Muscle layer of colon (tissue), 2 donors: Measurements from ENCODE around the gene POLDIP3.
"Not testable (repeated sequence)": the region's sequence is repeated elsewhere in the genome, so short reads cannot be mapped to it uniquely, and the experiment has no call there.

Experiments used
- H3K27ac ChIP-seq: one replicate; pipeline ENCODE4 v1.7.0; 2013; ENCODE audit warnings: low read depth, mild to moderate bottlenecking, low read length, moderate library complexity
- H3K27me3 ChIP-seq, 2 donors: one replicate each; pipeline ENCODE4 v1.7.0; 2013; ENCODE audit warnings: low read length in 2 of 2, mild to moderate bottlenecking in 2 of 2; ENCODE audit not compliant: insufficient read depth in 2 of 2, control insufficient read depth in 1 of 2
- H3K36me3 ChIP-seq: one replicate; pipeline ENCODE4 v1.7.0; 2013; ENCODE audit warnings: mild to moderate bottlenecking, low read length; ENCODE audit not compliant: insufficient read depth
- H3K4me1 ChIP-seq: one replicate; pipeline ENCODE4 v1.7.0; 2013; ENCODE audit warnings: mild to moderate bottlenecking, low read length; ENCODE audit not compliant: insufficient read depth
- H3K4me3 ChIP-seq, 2 donors: one replicate each; pipeline ENCODE4 v1.7.0; 2013; ENCODE audit warnings: low read length in 2 of 2, low read depth in 1 of 2, mild to moderate bottlenecking in 1 of 2, moderate library complexity in 1 of 2
- H3K9ac ChIP-seq: one replicate; pipeline ENCODE4 v1.7.0; 2013; ENCODE audit warnings: low read length
- H3K9me3 ChIP-seq: one replicate; pipeline ENCODE4 v1.7.0; 2013; ENCODE audit warnings: mild to moderate bottlenecking, low read length
- donor health status: abdominal sarcoma.
- donor health status: Adenocarcinoma of cecum.

POLDIP3 gene

DNA sequence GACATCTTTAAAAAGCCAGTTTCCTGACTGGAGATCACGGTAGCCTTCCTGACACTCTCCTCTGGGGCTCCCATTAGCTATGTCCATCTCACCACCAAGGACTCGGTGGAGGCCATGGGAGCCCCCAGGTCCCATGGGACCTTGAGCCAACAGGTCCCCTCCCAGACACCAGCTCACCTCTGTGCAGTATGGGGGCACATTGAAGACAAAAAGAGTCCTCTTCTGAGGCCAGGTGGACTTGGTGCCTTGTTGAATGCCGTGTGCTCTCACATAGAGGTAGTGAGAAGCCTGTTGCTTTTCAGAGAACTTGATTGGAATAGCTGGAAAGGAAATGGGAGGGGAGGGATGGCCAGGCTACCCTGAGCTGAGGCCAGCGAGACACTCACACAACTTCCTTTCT is 34.6 kb downstream of the POLDIP3 start:
- H3K36me3 ChIP-seq: peaks cover 39% of the 10 kb centered on the region
- H3K4me3 ChIP-seq, H3K27me3 ChIP-seq, H3K4me1 ChIP-seq, H3K9me3 ChIP-seq, H3K27ac ChIP-seq, H3K9ac ChIP-seq: not testable (repeated sequence)

GRCh38 chr22:42577623-42578240 is 37.0 kb downstream of the POLDIP3 start:
- Histone ChIP-seq H3K9ac (no peak overlapping the region), H3K27me3 (no peaks in the 10 kb centered on the region), H3K27ac (no peak overlapping the region), H3K4me1 (peaks cover 5% of the 10 kb centered on the region), H3K4me3 (no peak overlapping the region), H3K36me3 (peaks cover 18% of the 10 kb centered on the region), H3K9me3 (no peaks in the 10 kb centered on the region)

DNA sequence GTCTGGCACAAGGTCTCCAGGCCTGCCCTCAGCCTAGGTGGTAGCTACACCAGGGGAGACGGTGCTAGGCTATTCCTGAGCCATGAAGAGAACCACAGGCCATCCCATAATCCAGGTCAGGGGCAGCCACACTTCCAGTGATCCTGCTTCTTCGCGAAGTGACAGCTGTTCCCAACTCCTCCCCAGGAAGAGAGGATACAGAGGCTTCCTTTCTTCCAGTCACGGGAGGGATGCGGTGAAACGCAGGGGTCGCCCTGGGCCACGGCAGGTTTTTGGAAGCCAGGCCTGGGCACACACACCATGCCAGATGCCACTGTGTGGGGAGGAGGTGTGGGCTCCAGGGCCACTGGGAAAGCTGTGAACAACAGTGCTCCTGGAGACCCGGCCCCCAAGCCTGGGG is 37.5 kb downstream of the POLDIP3 start:
- H3K9me3 ChIP-seq, H3K9ac ChIP-seq, H3K27me3 ChIP-seq, H3K4me1 ChIP-seq, H3K4me3 ChIP-seq, H3K27ac ChIP-seq: not testable (repeated sequence)
- H3K36me3 ChIP-seq: peaks cover 18% of the 10 kb centered on the region

DNA sequence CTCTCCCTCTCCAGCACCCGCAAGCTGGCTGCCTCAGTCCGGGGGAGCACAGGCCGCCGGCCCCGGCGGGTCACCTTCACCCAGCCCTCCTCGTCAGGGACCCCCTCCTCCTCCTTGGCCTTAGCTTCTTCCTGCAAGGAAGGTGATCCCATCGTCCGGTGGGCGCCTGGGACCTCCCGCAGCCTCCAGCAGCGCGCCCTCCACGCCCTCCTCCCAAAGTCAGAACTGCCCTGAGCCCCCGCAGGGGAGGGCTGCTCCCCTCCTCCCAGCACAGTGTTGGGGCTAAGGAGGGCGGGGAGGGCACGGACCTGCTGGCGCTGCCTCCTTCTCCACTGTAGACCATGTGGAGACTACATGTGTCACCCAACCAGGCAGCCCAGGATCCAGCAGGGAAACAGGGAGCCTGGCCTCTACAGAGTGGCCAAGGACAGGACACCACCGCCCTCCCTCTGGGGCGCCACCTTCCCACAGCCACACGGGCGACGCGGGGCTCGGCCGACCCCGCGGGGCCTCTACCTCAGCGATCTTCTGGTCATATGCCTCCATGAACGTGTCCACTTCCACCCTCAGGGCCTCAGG is 38.6 kb downstream of the POLDIP3 start:
- not testable (repeated sequence) for H3K9ac ChIP-seq, H3K4me3 ChIP-seq, H3K27me3 ChIP-seq, H3K27ac ChIP-seq, H3K9me3 ChIP-seq, H3K4me1 ChIP-seq
- H3K36me3 ChIP-seq: peaks cover 18% of the 10 kb centered on the region

GRCh38 chr22:42574468-42574867 is 40.2 kb downstream of the POLDIP3 start:
- not testable (repeated sequence) for H3K4me1 ChIP-seq, H3K27me3 ChIP-seq, H3K9me3 ChIP-seq, H3K27ac ChIP-seq, H3K4me3 ChIP-seq, H3K9ac ChIP-seq
- H3K36me3 ChIP-seq: peaks cover 18% of the 10 kb centered on the region

GRCh38 chr22:42574046-42574445 is 40.6 kb downstream of the POLDIP3 start:
- not testable (repeated sequence) for H3K27ac ChIP-seq, H3K9ac ChIP-seq, H3K4me3 ChIP-seq, H3K4me1 ChIP-seq, H3K27me3 ChIP-seq, H3K9me3 ChIP-seq
- H3K36me3 ChIP-seq: peaks cover 18% of the 10 kb centered on the region

DNA sequence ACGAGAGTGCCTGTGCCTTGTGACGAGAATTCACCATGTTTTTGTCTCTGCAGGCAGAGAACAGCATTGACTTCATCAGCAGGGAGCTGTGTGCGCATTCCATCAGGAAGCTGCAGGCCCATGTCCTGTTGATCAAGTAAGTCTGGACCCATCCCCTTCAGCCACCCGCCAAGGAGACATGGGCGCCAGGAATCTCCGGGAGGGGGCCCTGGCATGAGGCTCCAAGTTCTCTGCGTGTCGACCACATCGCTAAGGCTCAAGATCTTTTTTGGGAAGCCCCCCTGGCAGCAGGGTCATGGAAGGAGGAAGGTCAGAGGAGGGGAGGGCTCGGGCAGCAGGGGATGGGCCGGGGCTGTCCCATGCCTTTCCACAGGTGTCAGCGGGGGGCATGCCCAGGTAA is 43.6 kb downstream of the POLDIP3 start:
- not testable (repeated sequence) for H3K4me1 ChIP-seq, H3K4me3 ChIP-seq, H3K36me3 ChIP-seq, H3K27ac ChIP-seq, H3K9ac ChIP-seq, H3K9me3 ChIP-seq, H3K27me3 ChIP-seq

DNA sequence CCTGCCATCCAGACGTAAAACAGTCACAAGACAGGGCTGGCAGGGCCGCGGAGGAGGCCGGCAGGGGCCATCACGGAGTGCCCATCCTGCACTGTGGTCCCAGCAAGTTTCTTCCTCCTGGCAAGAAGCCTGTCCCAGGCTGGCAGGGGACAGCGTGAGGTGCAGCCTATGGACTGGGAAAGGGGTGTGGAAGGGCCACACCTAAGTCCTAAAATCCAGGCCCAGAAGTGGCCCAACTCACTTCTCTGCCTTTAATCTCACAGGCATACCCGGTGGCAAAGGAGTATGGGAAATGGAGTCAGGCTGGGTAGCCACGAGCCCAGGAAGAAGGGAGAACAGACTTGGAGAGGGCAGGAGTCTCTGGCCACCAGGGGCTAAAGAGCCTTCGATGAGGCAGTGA is 44.1 kb downstream of the POLDIP3 start:
- H3K36me3 ChIP-seq: not testable (repeated sequence)

DNA sequence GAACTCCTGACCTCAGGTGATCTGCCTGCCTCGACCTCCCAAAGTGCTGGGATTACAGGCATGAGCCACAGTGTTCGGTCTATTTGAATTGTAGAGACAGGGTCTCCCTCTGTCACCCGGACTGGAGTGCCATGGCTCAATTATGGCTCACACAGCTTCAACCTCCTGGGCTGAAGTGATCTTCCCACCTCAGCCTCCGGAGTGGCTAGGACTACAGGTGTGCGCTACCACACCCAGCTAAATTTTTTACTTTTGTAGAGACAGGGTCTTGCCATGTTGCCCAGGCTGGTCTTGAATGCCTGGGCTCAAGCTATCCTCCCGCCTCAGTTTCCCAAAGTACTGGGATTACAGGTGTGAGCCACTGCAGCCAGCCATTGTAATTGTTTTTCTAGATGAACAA is 46.7 kb downstream of the POLDIP3 start:
- H3K36me3 ChIP-seq, H3K27ac ChIP-seq, H3K9ac ChIP-seq, H3K4me1 ChIP-seq, H3K9me3 ChIP-seq, H3K27me3 ChIP-seq, H3K4me3 ChIP-seq: not testable (repeated sequence)

More for the DNA sequence above, 44.1 kb downstream of the POLDIP3 start:
- not testable (repeated sequence) for H3K27ac ChIP-seq, H3K4me1 ChIP-seq, H3K27me3 ChIP-seq, H3K9me3 ChIP-seq, H3K9ac ChIP-seq, H3K4me3 ChIP-seq

DNA sequence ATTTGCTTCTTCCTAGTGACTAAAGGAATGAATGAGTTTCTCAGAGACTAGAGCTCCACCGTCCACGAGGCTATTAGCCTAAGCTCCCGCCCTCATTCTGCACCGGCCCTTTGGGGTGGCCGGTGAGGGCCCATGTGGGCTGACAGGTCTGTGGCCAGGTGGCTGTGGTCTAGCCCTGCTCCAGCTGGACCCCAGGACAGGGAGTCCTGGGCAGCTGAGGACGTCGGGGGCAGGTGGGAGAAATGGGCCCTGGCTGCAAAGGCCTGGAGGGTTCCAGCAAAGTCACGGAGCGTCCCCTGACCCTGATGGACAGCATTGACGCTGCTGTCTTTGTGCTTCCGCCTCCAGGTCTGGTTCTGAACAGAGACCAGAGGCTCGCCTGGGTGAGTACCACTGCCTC is 48.7 kb downstream of the POLDIP3 start:
- Histone ChIP-seq H3K27me3 (no peaks in the 10 kb centered on the region), H3K27ac (no peak overlapping the region), H3K36me3 (peaks cover 4% of the 10 kb centered on the region), H3K4me3 (no peak overlapping the region), H3K9me3 (no peaks in the 10 kb centered on the region), H3K9ac (no peak overlapping the region), H3K4me1 (no peaks in the 10 kb centered on the region)

DNA sequence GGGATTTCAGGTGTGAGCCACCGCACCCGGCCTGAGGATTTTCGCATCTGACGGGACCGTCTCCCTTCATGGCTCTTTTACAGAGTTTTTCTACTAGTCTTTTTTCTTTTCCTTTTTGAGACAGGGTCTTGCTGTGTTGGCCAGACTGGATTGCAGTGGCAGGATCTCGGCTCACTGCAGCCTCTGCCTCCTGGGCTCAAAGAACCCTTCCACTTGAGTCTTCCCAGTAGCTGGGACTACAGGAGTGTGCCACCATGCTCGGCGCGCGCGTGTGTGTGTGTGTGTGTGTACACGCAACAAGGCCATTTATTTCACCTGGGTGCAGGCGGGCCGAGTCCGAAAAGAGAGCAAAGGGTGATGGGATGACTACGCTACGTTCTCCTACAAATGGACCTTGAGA is 50.0 kb downstream of the POLDIP3 start:
- no peaks in the 10 kb centered on the region for H3K9me3 ChIP-seq
- no peak overlapping the region for H3K9ac ChIP-seq
- no peaks in the 10 kb centered on the region for H3K4me1 ChIP-seq
- H3K4me3 ChIP-seq: no peak overlapping the region
- no peaks in the 10 kb centered on the region for H3K27me3 ChIP-seq
- peaks cover 4% of the 10 kb centered on the region for H3K36me3 ChIP-seq
- no peak overlapping the region for H3K27ac ChIP-seq

DNA sequence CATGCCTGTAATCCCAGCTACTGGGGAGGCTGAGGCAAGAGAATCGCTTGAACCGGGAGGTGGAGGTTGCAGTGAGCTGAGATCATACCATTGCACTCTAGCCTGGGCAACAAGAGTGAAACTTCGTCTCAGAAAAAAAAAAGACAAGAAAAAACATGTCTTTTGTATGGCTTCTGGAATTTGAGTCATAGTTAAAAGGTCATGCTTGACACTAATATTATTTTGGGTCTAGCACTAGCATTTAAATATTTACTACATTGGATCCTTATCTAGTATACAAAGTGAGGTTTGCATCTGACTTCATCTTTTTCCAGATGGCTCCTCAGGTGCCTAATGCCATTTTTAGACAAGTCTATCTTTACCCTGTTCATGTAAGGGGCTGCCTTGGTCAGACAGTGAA is 50.7 kb downstream of the POLDIP3 start:
- not testable (repeated sequence) for H3K4me1 ChIP-seq, H3K9ac ChIP-seq, H3K27me3 ChIP-seq, H3K36me3 ChIP-seq, H3K9me3 ChIP-seq, H3K4me3 ChIP-seq, H3K27ac ChIP-seq
